Transverse colon (tissue), 4 donors: ENCODE data around the gene AQP6.

Experiments used
- POLR2A ChIP-seq: fragments of 450-650 bp; IDR thresholded peaks from one replicate; pipeline ENCODE4 v1.6.1; 2016; ENCODE audit warnings: antibody characterized with exemption, mild to moderate bottlenecking, moderate library complexity
- POLR2AphosphoS5 ChIP-seq, 3 donors: sonication (generic); formaldehyde crosslinking; IDR thresholded peaks; one replicate each; pipeline ENCODE4 v1.6.1; 2016; ENCODE audit warnings: antibody characterized with exemption in 3 of 3
- TF ChIP-seq, protein P1 (sequence below), 5 experiments: fragments of 200-600 bp in 3 of 5; fragments of 450-650 bp in 2 of 5; sonication (generic) in 3 of 5; IDR thresholded peaks; 1 replicate in 2 of 5; 2 replicates in 3 of 5; pipeline ENCODE4 v1.5.1; 2016 to 2017; ENCODE audit warnings: antibody characterized with exemption in 5 of 5, inconsistent platforms in 3 of 5, mild to moderate bottlenecking in 2 of 5, moderate library complexity in 1 of 5

DNA sequence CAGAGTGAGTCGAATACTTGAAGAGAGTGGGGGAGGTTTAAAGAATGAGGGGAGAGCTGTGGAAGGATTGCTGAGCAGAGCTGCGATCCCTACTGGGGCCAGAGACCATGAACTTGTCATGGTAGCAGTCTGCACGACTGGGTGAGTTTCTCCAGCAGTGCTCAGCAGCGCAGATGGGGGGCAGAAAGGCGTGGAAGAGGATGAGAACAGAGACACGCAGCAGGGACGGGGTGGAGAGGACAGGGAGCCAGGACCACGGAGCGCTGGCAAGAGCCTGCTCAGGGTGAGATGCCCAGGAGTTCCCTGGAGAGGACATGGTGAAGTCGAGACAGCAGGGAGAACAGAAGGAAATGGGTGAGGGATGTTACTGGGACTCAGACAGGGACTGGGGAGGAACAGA, 2.1 kb upstream of the AQP6 start:
- TF ChIP-seq POLR2A: no peak
- TF ChIP-seq, protein P1, sequence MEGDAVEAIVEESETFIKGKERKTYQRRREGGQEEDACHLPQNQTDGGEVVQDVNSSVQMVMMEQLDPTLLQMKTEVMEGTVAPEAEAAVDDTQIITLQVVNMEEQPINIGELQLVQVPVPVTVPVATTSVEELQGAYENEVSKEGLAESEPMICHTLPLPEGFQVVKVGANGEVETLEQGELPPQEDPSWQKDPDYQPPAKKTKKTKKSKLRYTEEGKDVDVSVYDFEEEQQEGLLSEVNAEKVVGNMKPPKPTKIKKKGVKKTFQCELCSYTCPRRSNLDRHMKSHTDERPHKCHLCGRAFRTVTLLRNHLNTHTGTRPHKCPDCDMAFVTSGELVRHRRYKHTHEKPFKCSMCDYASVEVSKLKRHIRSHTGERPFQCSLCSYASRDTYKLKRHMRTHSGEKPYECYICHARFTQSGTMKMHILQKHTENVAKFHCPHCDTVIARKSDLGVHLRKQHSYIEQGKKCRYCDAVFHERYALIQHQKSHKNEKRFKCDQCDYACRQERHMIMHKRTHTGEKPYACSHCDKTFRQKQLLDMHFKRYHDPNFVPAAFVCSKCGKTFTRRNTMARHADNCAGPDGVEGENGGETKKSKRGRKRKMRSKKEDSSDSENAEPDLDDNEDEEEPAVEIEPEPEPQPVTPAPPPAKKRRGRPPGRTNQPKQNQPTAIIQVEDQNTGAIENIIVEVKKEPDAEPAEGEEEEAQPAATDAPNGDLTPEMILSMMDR (IDR thresholded peaks at IDR 0.05): no peak
- no peak for TF ChIP-seq POLR2AphosphoS5 (IDR thresholded peaks at IDR 0.05)
